Epithelial cell of prostate (primary cell): ENCODE results near the gene SARDH.
"Not testable (repeated sequence)": the region's sequence is repeated elsewhere in the genome, so short reads cannot be mapped to it uniquely, and the experiment has no call there.

ENCODE experiments used
- DNase-seq: peaks from one replicate; pipeline ENCODE4 v3.0.0-alpha.2; 2011; ENCODE audit warnings: low read depth, low spot score
- H3K27ac ChIP-seq: fragments of 450-650 bp; 2 replicates; pipeline ENCODE4 v1.5.1; 2017; ENCODE audit warnings: mild to moderate bottlenecking

The SARDH gene

GRCh38 chr9:133761641-133762248 lies 23.6 kb upstream of the SARDH start:
- no peak overlapping the region for H3K27ac ChIP-seq
- DNase-seq = no peak

GRCh38 chr9:133760713-133761290 lies 22.6 kb upstream of the SARDH start:
- no peak for DNase-seq
- H3K27ac ChIP-seq = no peak overlapping the region

- no peak overlapping the region for H3K27ac ChIP-seq
- no peak for DNase-seq
Measured at GRCh38 chr9:133759946-133760345, 21.8 kb upstream of the SARDH start.

- H3K27ac ChIP-seq = no peak overlapping the region
- DNase-seq = no peak
Measured at GRCh38 chr9:133759146-133759900, 21.2 kb upstream of the SARDH start.

- DNase-seq = no peak
- no peak overlapping the region for H3K27ac ChIP-seq
Measured at GRCh38 chr9:133758228-133758627, 20.1 kb upstream of the SARDH start.

GRCh38 chr9:133754688-133755227 lies 16.6 kb upstream of the SARDH start:
- no peak for DNase-seq

GRCh38 chr9:133754187-133754586 lies 16.0 kb upstream of the SARDH start:
- no peak for DNase-seq

More at GRCh38 chr9:133754688-133755227, 16.6 kb upstream of the SARDH start:
- H3K27ac ChIP-seq = no peak overlapping the region

GRCh38 chr9:133752739-133753446 lies 14.7 kb upstream of the SARDH start:
- DNase-seq = no peak
- H3K27ac ChIP-seq = no peak overlapping the region

More at GRCh38 chr9:133754187-133754586, 16.0 kb upstream of the SARDH start:
- no peak overlapping the region for H3K27ac ChIP-seq

GRCh38 chr9:133750982-133751649 lies 13.0 kb upstream of the SARDH start:
- no peak for DNase-seq
- H3K27ac ChIP-seq = no peak overlapping the region

- no peak overlapping the region for H3K27ac ChIP-seq
- no peak for DNase-seq
Measured at GRCh38 chr9:133747309-133747708, 9.2 kb upstream of the SARDH start.

- H3K27ac ChIP-seq, DNase-seq: not testable (repeated sequence)
Measured at GRCh38 chr9:133744528-133744927, 6.4 kb upstream of the SARDH start.

- no peak overlapping the region for H3K27ac ChIP-seq
- DNase-seq = no peak
Measured at GRCh38 chr9:133742849-133743444, 4.8 kb upstream of the SARDH start.

GRCh38 chr9:133742251-133742650 lies 4.1 kb upstream of the SARDH start:
- DNase-seq = no peak
- H3K27ac ChIP-seq = no peak overlapping the region

GRCh38 chr9:133741716-133742115 lies 3.6 kb upstream of the SARDH start:
- DNase-seq = no peak
- no peak overlapping the region for H3K27ac ChIP-seq

- no peak overlapping the region for H3K27ac ChIP-seq
- no peak for DNase-seq
Measured at GRCh38 chr9:133740911-133741310, 2.8 kb upstream of the SARDH start.

GRCh38 chr9:133739408-133740280 lies 1.5 kb upstream of the SARDH start:
- no peak overlapping the region for H3K27ac ChIP-seq
- no peak for DNase-seq

- H3K27ac ChIP-seq = no peak overlapping the region
- DNase-seq = no peak
Measured at GRCh38 chr9:133738640-133739225, 581 bp upstream of the SARDH start.

- no peak overlapping the region for H3K27ac ChIP-seq
- no peak for DNase-seq
Measured at GRCh38 chr9:133737071-133737773, 930 bp downstream of the SARDH start.
